GM19438 (cell line): ENCODE measurements around the gene GDPD5.
"Not testable (repeated sequence)": the region's sequence is repeated elsewhere in the genome, so short reads cannot be mapped to it uniquely, and the experiment has no call there.

Source experiments
- ATAC-seq: cut with Tn5 transposase; IDR thresholded peaks from one replicate; pipeline ENCODE4 v1.9.1; 2021; ENCODE audit warnings: low read depth; ENCODE audit not compliant: unreplicated experiment

The GDPD5 gene

DNA sequence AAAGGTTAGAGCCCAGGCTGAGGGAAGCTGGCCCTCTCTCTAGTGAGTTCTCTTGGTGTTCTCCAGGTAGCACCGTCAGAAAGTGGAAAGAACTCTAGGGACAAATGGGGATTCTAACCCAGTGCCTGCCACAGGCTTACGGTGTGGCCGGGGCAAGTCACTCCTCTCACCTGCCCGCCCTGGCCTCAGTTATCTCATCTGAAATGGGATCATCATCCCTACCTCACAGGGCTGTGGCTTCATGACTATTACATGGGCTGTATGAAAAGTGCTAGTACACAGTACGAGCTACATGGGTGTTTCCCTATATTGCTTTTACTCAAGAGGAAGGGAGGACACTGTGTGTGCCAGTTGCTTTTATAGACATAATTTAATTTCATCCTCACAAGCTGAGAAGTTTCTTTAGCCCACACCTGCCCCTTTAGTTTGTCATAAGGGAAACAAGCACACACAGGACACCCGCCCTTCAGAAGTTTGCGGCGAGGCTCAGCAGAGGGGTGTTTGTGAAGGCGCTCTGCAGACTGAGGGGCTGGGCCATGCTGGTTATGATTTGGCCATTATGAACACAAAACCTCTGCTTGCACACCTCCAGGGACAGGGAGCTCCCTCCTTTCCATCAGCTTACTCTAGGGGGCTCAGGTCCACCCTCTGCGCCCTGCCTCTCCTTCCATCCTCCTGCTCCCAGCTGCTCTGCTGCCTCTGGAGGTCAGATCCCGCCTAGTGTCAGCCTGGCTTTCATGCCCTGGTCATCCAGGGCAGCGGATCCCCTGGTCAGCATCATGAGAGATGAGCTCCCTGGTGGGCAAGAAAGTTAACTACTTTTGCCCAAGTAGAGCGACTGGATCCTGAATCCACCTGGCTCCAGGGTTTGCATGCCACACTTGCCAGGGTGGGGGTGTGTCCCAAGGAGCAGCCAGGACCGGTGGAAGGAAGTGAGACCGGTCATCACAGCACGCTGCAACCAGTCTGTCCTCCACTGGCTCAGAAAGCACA is 93.9 kb downstream of the GDPD5 start:
- no peak for ATAC-seq

DNA sequence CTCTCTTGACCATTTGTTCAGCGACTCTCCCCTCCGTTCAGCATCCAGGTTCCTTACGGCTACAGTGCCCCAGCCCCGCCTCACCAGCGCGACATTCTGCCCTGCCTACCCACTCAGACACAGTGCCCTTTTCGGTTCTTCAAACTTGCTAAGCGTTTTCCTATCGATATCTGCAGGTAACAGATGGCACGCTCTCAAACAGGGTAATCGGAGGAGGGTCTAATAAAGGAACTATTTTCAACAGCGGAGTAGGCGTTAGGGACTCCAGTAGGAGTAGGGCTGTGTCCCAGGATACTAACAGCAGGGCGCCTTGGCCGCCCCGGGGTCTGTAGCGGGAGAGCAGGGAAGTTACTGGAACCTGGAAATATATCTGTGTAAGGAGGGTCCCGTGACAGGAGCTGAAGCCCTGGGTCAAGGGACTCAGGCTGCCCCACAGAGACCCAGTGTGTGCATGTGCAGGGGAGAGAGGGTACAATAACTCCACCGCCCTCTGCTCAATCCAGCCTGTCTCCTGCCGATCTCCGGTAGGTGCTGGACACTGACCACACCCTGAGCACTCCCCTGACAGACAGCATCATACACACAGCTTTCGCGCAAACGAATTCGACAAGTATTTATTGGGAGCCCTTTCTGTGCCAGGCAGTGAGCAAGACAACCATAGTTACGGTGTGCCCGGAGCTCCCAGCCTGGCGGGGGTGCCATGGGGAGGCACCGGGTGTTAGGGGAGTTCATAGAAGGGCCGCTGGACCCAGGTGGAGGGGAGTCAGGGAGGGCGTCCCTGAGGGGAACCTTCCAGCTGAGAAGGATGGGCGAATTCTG is 94.8 kb downstream of the GDPD5 start:
- no peak for ATAC-seq

DNA sequence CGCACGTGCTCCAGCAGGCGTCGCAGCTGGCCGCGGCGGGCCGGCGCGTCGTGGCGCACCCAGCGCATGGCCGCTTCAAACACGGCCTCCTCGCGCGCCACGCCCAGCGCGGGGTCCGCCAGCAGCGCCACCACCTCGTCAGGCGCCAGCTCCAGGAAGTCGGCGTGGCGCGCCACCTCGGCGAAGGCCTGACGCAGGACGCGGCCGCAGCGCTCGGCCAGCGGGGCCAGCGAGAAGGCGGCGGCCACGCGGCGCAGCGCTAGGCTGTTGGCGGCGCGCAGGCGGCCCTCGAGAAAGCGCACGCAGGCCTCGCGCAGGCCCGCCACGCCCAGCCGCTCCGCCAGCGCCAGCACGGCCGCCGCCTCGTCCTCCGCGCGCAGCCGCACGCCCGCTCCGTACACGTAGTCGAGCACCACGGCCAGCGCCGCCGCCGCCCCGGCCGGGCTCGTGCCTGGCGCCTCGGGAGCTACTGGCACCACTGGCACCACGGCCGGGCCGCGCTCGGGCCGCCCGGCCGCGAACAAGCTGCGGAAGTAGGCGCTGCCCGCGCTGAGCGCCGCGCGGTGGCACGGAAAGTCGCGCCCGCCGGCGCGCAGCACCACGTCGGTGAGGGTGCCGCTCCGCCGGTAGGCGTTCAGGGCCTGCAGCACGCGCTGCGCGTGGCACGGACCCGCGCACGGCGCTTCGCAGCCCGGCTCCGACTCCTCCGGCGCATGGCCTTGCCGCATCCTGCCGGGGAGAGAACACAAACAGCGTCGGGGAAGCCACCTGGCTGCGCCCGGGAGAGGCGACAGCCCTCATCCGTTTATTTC is 95.6 kb downstream of the GDPD5 start:
- no peak for ATAC-seq

DNA sequence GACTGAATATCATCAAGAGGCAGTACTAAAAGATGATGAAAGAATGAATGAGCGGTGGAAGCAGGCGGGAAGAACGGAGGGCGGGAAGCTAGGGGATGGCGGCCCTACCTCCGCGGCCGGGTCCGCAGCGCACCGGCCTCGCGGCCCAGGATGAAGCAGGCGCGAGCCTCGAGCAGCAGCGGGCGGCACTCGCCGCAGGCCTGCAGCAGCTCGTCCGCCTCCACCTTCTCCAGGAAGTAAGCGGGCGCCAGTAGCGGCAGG is 96.2 kb downstream of the GDPD5 start:
- no peak for ATAC-seq

DNA sequence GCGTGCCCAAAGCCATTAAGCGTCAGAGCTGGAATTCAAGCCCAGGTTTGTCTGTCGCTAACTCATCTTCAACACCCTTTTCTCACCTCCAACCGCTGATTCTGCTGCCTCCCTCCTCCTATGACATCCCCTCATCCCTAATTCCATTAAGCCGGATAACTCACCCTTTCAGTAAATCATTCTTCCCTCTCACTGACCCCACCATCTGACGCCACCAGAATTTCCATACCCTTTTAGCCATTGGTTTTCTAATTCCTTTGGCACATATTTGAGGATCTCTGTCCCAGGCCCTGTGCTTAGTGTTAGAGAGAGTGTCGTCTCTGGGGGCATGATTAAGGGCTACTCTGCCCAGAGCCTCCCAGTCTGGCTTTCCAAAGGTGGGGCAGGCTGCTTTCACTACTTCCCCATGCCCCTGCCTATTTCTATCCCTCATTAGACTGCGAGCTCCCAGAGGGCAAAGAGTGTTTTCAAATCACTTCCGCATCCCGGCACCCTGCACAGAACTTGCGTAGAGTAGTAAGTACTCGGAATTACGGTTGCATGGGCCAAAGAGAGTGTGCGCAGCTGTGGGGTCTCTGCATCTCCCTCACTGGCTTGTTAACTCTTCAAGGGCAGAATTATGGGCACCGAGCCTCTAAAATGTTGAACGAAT is 96.6 kb downstream of the GDPD5 start:
- no peak for ATAC-seq

DNA sequence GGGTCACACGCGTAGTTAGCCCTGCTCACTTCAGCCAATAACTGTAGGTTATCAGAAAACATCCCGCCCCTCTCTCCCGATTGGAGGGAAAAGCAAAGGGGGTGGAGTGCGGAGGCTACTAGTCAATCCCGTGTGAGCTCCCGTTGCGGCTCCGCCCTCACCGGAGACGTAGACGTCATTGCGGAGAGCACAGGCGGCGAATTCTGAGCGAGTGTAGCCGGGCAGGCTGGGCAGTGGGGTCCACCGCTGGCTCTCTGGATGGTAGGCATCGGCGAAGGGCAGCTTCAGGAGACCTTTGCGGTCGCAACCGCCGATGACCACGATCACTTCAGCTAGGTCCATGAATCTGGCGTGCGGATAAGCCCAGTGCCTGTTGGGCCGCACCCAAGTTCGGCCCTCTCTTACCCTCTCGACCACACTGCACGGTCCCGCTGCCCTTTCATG is 97.4 kb downstream of the GDPD5 start:
- ATAC-seq: no peak

DNA sequence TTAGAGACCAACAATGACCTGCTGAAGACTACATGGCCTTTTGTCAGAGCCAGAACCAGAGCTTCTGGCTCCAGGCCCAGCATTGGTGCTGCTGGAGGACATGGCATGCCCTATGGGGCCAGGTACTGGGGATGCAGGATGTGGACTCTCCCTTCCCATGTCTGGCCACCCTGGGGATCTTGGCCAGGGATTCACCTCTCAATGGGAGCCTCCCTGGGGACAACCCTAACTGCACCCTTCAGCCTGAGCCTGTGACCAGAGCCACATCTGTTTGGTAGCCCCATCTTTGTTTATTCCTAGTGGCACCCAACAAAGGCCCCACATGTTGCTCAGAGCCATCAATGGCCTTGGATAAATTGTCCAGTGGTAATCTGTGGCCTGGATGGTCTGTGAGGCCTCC is 98.6 kb downstream of the GDPD5 start:
- ATAC-seq: no peak

DNA sequence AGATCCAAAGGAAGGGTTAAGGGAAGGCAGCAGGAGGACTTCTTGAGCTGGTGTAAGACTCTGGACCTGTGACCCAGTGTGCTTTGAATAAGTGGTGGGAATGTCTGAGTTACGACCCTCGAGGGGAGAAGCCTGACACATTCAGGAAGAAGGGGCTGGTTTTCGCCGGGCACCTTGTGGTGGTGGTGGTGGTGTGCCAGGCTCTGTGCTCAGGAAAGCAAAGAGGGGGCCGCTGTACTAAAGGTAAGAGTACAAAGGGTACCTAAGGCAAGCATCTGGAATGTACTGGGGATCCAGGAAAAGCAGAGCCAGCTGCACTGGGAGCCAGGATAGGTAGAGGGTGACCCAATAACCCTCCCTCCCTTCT is 99.0 kb downstream of the GDPD5 start:
- ATAC-seq: no peak

DNA sequence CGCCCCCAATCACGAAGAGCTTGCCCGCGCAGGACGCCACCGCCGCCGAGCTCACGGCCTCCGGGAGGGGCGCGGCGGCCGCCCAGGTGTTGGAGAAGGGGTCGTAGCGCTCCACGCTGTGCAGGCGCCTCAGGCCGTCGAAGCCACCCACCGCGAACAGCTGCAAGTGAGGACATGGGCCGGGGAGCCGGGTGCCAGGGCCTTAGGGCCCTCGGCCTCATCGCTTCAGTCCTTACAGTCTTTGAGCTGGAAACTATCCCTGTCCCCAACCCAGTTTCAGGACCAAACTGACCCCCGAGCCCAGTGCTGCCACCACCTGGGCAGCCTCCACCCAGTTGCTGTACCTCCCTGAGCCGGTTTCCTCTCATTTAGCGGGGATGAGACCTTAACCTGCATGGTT is 100.3 kb downstream of the GDPD5 start:
- no peak for ATAC-seq

DNA sequence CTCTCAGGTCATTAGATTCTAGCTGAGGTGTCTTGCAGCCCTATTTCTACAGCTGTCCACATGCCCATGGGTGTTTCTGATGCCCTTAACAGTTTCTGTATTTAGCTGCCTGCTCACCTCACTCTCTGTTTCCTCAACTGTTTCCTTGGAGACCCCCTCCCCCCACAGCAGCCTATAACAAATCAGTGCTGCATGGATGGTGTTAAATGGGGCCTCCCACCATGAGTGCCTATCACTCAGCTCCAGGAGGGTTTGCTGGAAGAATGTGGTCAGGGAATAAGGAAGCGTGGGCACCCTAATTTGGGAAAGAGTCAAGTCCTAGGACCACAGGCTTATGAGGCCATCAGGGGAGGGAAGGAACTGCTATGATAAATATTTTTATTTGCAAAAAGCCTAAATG is 101.3 kb downstream of the GDPD5 start:
- ATAC-seq: no peak

DNA sequence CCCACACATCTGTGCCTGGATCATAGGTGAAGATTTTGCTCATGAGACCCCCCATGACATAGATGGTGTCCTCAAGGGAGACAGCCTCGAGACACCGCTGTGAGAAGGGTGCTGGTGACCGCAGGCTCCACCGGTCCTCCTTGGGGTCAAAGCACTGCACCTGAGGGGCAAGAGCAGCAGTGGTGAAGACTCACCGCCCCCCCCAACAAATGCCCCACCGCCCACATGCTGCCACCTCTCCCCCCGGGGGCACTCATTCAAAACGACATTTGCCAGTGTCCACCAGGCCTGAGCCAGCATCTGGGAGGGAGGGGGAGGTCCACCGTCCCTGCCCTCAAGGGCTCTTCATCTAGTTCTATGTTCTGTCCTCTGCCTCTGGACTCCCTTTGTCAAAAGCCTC is 102.0 kb downstream of the GDPD5 start:
- no peak for ATAC-seq

DNA sequence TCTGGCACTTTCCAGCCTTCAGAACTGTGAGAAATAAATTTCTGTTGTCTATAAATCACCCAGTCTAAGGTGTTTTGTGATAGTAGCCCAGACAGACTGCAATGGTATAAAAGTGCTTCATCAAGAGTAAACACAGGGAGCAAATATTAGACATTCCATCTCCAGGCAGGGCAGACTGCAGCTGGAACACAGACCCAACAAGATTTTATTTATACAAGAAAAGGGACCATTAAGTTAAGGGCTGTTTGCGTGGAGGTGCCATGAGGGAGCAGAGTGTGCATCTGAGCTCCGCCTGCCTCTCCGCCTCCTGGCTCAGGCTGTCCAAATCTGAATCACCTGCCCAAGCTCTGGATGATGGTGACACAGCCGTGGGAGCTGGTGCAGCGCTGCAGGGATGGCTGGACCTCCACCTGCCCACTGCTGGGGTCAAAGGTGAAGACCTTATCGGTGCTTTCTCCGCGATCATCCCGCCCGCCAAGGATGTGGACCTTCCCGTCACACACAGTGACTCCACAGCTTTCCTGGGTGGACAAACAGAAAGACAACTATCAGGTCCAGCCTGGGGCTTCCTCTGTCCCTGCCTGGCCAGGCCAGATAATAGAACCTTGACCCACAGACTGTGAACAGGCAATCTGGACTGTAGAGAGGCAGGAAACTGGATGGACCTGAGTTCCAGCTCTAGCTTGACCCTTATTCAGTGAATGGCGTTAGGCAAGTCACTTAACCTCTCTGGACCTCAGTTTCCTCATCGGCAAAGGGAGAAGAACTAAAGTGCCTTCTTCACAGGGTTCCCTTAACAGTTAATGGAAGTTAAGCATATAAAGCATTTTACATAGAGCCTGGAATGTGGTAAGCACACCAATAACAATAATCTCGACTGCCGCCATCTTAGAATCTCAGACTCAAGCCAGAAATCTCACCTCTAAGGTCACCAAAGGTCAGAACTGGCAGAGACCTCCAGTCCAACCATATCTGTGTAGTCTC is 103.2 kb downstream of the GDPD5 start:
- ATAC-seq: no peak

DNA sequence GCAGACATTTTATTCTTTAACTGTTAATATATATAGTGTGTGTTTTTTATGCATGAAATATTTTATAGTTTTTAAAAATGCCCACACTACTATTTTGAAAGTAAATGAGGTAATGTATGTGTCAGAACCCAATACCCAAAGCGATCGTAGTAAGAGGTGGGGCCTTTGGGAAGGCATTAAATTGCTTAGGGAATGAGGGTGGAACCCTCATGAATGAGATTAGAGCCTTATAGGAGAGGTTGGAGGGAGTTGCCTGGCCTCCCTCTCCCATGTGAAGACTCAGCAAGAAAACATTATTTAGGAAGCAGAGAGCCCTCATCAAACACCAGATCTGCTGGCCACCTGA is 103.9 kb downstream of the GDPD5 start:
- no peak for ATAC-seq

DNA sequence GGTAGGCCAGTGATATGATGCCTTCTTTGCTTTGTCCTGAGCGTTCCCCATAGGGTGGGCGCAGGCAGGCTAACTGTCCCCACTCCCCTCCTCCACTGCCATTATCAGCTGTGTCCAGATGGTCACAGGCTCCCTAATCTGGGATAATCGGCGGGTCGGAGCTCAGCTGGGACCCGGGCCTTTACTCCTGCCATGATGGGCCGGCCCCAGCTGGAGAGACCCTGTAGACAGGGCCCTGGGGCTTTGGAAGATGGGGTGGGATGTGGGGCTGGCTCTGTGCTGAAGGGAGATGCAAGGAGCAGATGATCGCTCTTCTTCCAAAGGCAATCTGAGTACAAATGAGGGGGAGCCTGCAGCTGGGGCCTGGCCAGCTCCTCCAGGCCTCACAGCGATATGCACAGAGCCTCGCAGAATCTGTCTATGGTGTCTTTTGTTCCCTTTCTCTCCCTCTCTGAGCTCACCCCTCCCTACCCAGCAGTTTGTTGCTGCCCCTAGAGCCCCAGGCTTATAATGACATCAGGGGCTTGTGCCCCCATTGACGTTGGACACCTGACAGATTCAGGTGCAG is 104.6 kb downstream of the GDPD5 start:
- ATAC-seq: no peak

DNA sequence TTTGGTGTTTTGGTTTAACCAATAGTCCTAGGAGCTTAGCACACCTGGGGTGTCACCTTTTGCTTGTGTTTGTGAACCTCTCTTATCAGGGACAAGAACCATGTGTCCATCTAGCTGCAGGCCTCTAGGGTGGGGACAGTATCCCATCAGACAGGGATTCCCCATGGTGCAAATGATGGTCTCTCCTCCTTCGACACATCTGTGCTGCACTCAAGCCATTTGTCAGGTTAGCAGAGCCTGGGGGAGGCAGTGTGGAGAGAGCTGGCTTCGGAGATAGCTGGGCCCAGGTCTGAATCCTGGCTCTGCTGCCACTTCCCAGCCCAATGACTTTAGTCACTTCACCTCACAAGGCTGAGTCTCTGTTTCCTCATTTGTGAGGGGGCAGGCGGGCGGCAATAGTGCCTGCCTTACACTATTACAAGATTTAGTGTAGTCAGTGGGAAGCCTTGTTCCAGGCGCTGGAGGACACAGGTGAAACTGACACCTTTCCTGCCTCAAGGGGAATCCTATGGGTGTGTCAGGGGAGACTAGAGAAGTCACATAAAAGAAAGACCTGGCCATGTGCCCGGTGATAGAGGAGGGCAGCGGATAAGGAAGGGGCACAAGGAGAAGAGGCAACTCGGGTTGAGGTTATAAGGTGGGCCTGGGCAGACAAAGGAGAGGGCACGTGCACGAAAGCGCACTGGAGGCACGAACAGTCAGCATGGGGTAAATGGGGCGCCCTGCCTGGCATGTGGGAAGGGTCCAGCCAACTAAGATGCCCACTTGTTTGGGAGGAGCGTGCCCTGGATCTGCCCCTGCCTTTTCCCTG is 105.3 kb downstream of the GDPD5 start:
- no peak for ATAC-seq

DNA sequence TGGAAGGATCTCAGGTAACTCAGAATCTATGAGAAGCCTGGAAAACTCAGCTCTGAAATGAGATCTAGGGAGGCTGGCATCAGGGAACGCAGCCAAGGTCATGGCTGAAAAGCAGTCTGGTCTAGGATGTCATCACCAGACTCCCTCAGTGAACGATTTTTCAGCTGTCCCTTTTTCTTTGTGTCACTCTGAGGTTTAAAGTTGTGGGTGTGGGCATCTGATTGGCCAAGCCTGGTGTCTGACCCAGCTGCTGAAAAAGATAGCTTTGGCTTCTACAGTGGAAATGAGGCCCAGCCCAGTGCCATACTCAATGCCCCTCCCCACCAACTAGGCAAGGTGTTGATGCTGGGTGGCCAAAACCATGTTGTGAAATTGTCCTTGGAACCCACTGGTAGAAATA is 111.9 kb downstream of the GDPD5 start:
- ATAC-seq: no peak

DNA sequence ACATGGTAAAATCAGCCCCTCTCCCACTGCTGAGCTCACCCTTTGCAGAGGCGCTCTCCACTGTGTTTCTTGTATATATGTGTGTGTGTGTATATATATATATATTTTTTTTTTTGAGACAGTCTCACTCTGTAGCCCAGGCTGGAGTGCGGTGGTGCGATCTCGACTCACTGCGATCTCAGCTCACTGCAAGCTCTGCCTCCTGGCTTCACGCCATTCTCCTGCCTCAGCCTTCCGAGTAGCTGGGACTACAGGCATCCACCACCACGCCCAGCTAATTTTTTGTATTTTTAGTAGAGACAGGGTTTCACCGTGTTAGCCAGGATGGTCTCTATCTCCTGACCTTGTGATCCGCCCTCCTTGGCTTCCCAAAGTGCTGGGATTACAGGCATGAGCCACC is 112.6 kb downstream of the GDPD5 start:
- ATAC-seq: not testable (repeated sequence)

DNA sequence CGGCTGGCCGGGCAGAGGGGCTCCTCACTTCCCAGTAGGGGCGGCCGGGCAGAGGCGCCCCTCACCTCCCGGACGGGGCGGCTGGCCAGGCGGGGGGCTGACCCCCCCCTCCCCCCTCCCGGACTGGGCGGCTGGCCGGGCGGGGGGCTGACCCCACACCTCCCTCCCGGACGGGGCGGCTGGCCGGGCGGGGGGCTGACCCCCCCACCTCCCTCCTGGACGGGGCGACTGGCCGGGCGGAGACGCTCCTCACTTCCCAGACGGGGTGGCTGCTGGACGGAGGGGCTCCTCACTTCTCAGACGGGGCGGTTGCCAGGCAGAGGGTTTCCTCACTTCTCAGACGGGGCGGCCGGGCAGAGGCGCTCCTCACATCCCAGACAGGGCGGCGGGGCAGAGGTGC is 115.8 kb downstream of the GDPD5 start:
- ATAC-seq: not testable (repeated sequence)

DNA sequence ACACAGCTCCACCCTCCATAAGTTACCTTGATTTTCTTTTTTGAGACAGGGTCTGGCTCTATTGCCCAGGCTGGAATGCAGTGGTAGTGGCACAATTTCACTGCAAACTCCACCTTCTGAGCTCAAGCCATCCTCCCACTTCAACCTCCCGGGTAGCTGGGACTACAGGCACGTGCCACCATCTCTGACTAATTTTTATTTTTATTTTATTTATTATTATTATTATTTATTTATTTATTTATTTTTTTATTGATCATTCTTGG is 116.9 kb downstream of the GDPD5 start:
- ATAC-seq: no peak
